Heart right ventricle (tissue), 16 donors: ENCODE results near the gene MED16. TPM values are rescaled to one million over a fixed set of nuclear protein-coding genes. Genes with fewer than 3 reads are reported as not detected.

ENCODE experiments used
- ATAC-seq, 8 donors: fragments of 200-7000 bp; cut with Tn5 transposase; one replicate each; pipeline ENCODE4 v1.9.1; 2020; ENCODE audit warnings: mild to moderate bottlenecking in 8 of 8, moderate library complexity in 8 of 8, moderate number of reproducible peaks in 1 of 8
- DNase-seq, 2 donors: peaks; one replicate each; pipeline ENCODE4 v3.0.0-alpha.2; 2020
- H3K27ac ChIP-seq, 10 donors: fragments of 200-600 bp; sonication (generic) in 2 of 10; one replicate each; pipeline versions ENCODE4 v1.5.0 to v1.8.0; 2020 to 2022; ENCODE audit warnings: mild to moderate bottlenecking in 3 of 10
- H3K27me3 ChIP-seq, 7 donors: fragments of 200-600 bp; one replicate each; pipeline ENCODE4 v1.8.0; 2021 to 2022; ENCODE audit warnings: mild to moderate bottlenecking in 2 of 7
- H3K36me3 ChIP-seq, 9 donors: fragments of 200-600 bp; sonication (generic) in 1 of 9; one replicate each; pipeline versions ENCODE4 v1.5.0 to v1.8.0; 2020 to 2022; ENCODE audit warnings: mild to moderate bottlenecking in 2 of 9
- H3K4me1 ChIP-seq, 9 donors: fragments of 200-600 bp; sonication (generic) in 1 of 9; one replicate each; pipeline versions ENCODE4 v1.5.0 to v1.8.0; 2020 to 2022; ENCODE audit warnings: mild to moderate bottlenecking in 4 of 9
- H3K4me3 ChIP-seq, 10 donors: fragments of 200-600 bp; sonication (generic) in 2 of 10; one replicate each; pipeline versions ENCODE4 v1.5.0 to v1.8.0; 2020 to 2022; ENCODE audit warnings: mild to moderate bottlenecking in 7 of 10, moderate library complexity in 2 of 10
- H3K9me3 ChIP-seq, 11 donors: fragments of 200-600 bp in 10 of 11; sonication (generic) in 2 of 11; one replicate each; pipeline versions ENCODE4 v1.5.0 to v1.8.0; 2013 to 2022; ENCODE audit warnings: mild to moderate bottlenecking in 2 of 11, control low read depth in 1 of 11, moderate library complexity in 1 of 11
- WGBS, 2 donors: extraction: QIAGEN DNeasy Blood & Tissue Kit; methylation state at CpG; one replicate each; pipeline ENCODE4 v1.1.7; 2013; ENCODE audit warnings: inconsistent platforms in 1 of 2; 5-methylcytosine and 5-hydroxymethylcytosine counted together
- intact Hi-C, 10 donors: fragments of 100-400 bp; cut with DNase I; formaldehyde crosslinking; loops; one replicate each; pipeline versions ENCODE4 v1.11.1 to v1.14.2; 2022
- polyA plus RNA-seq, 2 donors: library from polyadenylated mRNA; stranded (reverse); fragments of 200-250 nt; gene quantifications; one replicate each; pipeline ENCODE4 v1.2.3, GENCODE V29; 2013
- total RNA-seq, 10 donors: library from RNA; stranded (reverse); fragmentation: NEBNext Ultra II Directional in 3 of 10; extraction: Animal tissue kit (Norgen Biotek cat#: 25700) in 3 of 10; gene quantifications; one replicate each; pipeline versions ENCODE4 v1.2.1 to v1.2.4, GENCODE V29; 2021 to 2023
- TF ChIP-seq, protein P1 (sequence below), 9 donors: fragments of 200-600 bp; sonication (generic) in 2 of 9; IDR thresholded peaks; one replicate each; pipeline versions ENCODE4 v1.5.0 to v1.8.0; 2021 to 2022; ENCODE audit warnings: antibody characterized with exemption in 9 of 9, mild to moderate bottlenecking in 5 of 9, moderate library complexity in 1 of 9
- donor health status: Arrhythmogenic right ventricular cardiomyopathy.
- donor health status: ischemic (EF 13 %, LVEDD 7.1; RV severe dilation, severe dysfunction).
- donor health status: healthy with polysubstance abuse.
- donor health status: DM: no; HTN: yes; CAD: no.
- donor health status: DM: no; HTN: no; CAD: no.
- donor health status: ischemic (EF 25% LVEDD 6.9; RV normal size, moderate dysfunction).
- donor health status: ischemic (EF 25% LVEDD 5.7; RV mildly dilated, moderate dysfunction).
- donor health status: healthy.
- donor health status: DM: yes; HTN: yes; CAD: no.
- donor health status: Ischemic cardiomyopathy.
- donor health status: ischemic (EF 35%, LVEDD 5.7; RV mildly dilated, moderate dysfunction).
- donor health status: nonischemic (EF 11% LVEDD 7.7; RV severe dilation, severe dysfunction).
- donor health status: DM: yes; HTN: yes; CAD: no.
- donor health status: PGD.
- donor health status: ischemic (EF 29% LVEDD 5.4; RV normal size, mild dysfunction).
- donor health status: nonischemic (EF 23%, LVEDD 6.1; RV moderate dilation, normal function).

Gene MED16
- total and polyA plus RNA-seq, 12 donors, result 17.6 to 42.9 (median 27.7) TPM

- H3K4me1 ChIP-seq, result peaks cover 0 to 46% (median 10%) of the 10 kb centered on the region in 9 donors
- peak in 1 of 2 donors; percentile 70 for DNase-seq
- peak overlapping the region in 2 of 10 donors; percentile 11 to 42 for H3K4me3 ChIP-seq
- 19% methylated on average over 43 to 48 of the region's 48 CpGs for WGBS, 2 donors
- TF ChIP-seq, protein P1, sequence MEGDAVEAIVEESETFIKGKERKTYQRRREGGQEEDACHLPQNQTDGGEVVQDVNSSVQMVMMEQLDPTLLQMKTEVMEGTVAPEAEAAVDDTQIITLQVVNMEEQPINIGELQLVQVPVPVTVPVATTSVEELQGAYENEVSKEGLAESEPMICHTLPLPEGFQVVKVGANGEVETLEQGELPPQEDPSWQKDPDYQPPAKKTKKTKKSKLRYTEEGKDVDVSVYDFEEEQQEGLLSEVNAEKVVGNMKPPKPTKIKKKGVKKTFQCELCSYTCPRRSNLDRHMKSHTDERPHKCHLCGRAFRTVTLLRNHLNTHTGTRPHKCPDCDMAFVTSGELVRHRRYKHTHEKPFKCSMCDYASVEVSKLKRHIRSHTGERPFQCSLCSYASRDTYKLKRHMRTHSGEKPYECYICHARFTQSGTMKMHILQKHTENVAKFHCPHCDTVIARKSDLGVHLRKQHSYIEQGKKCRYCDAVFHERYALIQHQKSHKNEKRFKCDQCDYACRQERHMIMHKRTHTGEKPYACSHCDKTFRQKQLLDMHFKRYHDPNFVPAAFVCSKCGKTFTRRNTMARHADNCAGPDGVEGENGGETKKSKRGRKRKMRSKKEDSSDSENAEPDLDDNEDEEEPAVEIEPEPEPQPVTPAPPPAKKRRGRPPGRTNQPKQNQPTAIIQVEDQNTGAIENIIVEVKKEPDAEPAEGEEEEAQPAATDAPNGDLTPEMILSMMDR (IDR thresholded peaks at IDR 0.05), result no peak
- H3K27me3 ChIP-seq, result peaks cover 0 to 47% (median 32%) of the 10 kb centered on the region in 7 donors
- peaks cover 0 to 5% (median under 1%) of the 10 kb centered on the region in 9 donors for H3K36me3 ChIP-seq
- ATAC-seq, result peak in 4 of 8 donors; percentile 2 to 32 (median 9)
- intact Hi-C loops, result loop anchor here in 8 of 10 donors (2.0 to 10.0 kb wide), 8 partner anchors 50 to 122 kb away; partner anchors contain the start of genes KISS1R (in 4 of the 8), WDR18 (in 3 of the 8) and R3HDM4 (in 1 of the 8)
- H3K9me3 ChIP-seq, result no peaks in the 10 kb centered on the region
- peak overlapping the region in 1 of 10 donors; percentile 85 for H3K27ac ChIP-seq
These were observed 30.2 kb downstream of the MED16 start for GRCh38 chr19:862581-863314.

DNA sequence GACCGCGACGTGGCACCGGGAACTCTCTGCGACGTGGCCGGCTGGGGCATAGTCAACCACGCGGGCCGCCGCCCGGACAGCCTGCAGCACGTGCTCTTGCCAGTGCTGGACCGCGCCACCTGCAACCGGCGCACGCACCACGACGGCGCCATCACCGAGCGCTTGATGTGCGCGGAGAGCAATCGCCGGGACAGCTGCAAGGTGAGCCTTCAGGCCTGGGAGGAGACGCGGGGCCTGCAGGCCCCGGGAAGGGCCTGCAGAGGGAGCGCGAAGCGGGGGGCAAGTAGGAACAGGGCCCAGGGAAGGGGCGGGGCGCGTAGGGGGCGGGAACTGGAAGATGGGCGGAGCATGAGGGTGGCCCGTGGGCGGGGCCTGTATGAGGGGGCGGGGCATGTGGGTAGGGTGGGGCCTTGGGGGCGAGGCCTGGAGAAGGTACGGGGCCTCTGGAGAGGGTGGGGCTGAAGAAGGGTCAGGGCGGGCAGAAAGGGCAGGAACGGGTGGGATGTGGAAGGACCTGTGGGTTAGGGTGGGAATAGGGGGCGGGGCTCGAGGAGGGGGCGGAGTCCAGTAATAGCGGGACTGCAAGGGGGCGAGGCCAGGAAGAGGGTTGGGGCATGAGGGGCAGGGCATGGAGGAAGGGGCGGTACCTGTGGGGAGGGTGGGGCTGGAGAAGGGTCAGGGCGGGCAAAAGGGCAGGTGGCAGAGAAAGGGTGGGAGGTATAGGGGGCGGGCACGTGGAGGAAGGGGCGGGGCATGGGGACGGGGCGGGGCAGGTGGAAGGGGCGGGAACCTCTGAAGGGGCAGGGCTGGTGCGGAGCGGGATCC, 31.0 kb downstream of the MED16 start:
- Histone ChIP-seq H3K9me3 (no peaks in the 10 kb centered on the region), H3K4me3 (peak overlapping the region in 1 of 10 donors; percentile 42), H3K27me3 (peaks cover 0 to 47% (median 35%) of the 10 kb centered on the region in 7 donors), H3K4me1 (peaks cover 0 to 46% (median 10%) of the 10 kb centered on the region in 9 donors), H3K36me3 (no peaks in the 10 kb centered on the region), H3K27ac (no peak overlapping the region)
- WGBS, 2 donors, result 19 to 26% methylated on average over 54 to 60 of the region's 60 CpGs
- DNase-seq (peak in 1 of 2 donors; percentile 60), ATAC-seq (peak in 2 of 8 donors; percentile 4 to 19)
- intact Hi-C loops, result loop anchor here in 8 of 10 donors (2.0 to 10.0 kb wide), 8 partner anchors 51 to 123 kb away; partner anchors contain the start of genes KISS1R (in 4 of the 8), WDR18 (in 3 of the 8) and R3HDM4 (in 1 of the 8)
- TF ChIP-seq, protein P1 (IDR thresholded peaks at IDR 0.05), result no peak

DNA sequence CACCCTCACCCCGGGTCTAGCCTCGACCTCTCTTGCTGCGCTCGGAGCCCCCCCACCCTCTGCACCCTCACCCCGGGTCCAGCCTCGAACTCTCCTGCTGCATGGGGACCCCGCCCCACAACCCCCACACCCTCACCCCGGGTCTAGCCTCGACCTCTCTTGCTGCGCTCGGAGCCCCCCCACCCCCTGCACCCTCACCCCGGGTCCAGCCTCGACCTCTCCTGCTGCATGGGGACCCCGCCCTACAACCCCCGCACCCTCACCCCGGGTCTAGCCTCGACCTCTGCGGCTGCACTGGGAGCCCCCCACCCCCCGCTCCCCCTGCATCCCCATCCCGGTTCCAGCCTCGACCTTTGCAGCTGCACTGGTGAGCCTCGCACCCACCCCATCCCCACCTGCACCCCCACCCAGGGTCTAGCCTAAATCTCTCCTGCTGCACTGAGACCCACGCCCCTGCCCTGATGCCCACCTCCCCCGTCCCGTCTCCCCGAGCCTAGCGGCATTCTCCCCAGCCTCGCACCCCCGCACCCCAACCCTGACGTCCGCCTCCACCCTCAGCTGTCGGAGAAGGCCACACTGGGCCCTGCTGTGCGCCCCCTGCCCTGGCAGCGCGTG, 31.7 kb downstream of the MED16 start:
- no peaks in the 10 kb centered on the region for H3K9me3 ChIP-seq
- DNase-seq (no peak), ATAC-seq (no peak)
- no peaks in the 10 kb centered on the region for H3K36me3 ChIP-seq
- H3K4me3 ChIP-seq, result peak overlapping the region in 6 of 10 donors; percentile 34 to 57 (median 50)
- WGBS, 2 donors, result 64 to 68% methylated on average over 33 to 34 of the region's 35 CpGs
- H3K27me3 ChIP-seq, result peaks cover 0 to 47% (median 36%) of the 10 kb centered on the region in 7 donors
- intact Hi-C loops, result loop anchor here in 6 of 10 donors (5.0 to 10.0 kb wide), 6 partner anchors 56 to 124 kb away; partner anchors contain the start of genes KISS1R (in 4 of the 6) and WDR18 (in 3 of the 6)
- peaks cover 0 to 46% (median 10%) of the 10 kb centered on the region in 9 donors for H3K4me1 ChIP-seq
- H3K27ac ChIP-seq, result no peak overlapping the region
- TF ChIP-seq, protein P1 (IDR thresholded peaks at IDR 0.05), result no peak
